ENCODE data around the gene COASY.

- TF ChIP-seq CTCF (conservative IDR thresholded peaks at IDR 0.05 in 1 of 2, IDR thresholded peaks at IDR 0.05 in 1 of 2; ENCODE audit: extremely low read depth in 1 of 2, insufficient read depth in 1 of 2, low read depth in 1 of 2, low read length in 2 of 2) (no peak), EZH2 (IDR thresholded peaks at IDR 0.05; ENCODE audit: borderline replicate concordance, low read length) (no peak)
Measured at GRCh38 chr17:42607769-42608168, 45.8 kb downstream of the COASY start.

All from mammary epithelial cell (primary cell).